HG02759 (cell line): Measurements from ENCODE around the gene TSPAN16.
"Not testable (repeated sequence)": the region's sequence is repeated elsewhere in the genome, so short reads cannot be mapped to it uniquely, and the experiment has no call there.

Experiments used
- ATAC-seq: cut with Tn5 transposase; IDR thresholded peaks from one replicate; pipeline ENCODE4 v1.9.1; 2021; ENCODE audit warnings: mild to moderate bottlenecking, moderate library complexity; ENCODE audit not compliant: unreplicated experiment

TSPAN16 gene

GRCh38 chr19:11339254-11340098 is 43.5 kb downstream of the TSPAN16 start, which contains the start of gene RAB3D:
TSS of gene RAB3D (minus strand) at chr19:11339657. CDS start at chr19:11337399, 2,258 bp downstream.
- ATAC-seq, result peak; percentile 66

DNA sequence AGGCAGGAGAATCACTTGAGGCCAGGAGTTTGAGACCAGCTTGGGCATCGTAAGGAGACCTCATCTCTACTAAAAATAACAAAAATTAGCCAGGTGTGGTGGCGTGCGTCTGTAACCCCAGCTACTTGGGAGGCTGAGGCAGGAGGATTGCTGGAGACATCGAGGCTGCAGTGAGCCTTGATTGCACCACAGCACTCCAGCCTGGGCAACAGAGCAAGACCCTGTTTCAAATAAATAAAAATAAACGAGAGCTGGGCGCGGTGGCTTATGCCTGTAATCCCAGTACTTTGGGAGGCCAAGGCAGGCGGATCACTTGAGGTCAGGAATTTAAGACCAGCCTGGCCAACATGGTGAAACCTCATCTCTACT is 44.1 kb downstream of the TSPAN16 start:
- ATAC-seq, result not testable (repeated sequence)

GRCh38 chr19:11342429-11342828 is 46.5 kb downstream of the TSPAN16 start:
- no peak for ATAC-seq

- no peak for ATAC-seq
These were observed 49.3 kb downstream of the TSPAN16 start for GRCh38 chr19:11345122-11345803.

DNA sequence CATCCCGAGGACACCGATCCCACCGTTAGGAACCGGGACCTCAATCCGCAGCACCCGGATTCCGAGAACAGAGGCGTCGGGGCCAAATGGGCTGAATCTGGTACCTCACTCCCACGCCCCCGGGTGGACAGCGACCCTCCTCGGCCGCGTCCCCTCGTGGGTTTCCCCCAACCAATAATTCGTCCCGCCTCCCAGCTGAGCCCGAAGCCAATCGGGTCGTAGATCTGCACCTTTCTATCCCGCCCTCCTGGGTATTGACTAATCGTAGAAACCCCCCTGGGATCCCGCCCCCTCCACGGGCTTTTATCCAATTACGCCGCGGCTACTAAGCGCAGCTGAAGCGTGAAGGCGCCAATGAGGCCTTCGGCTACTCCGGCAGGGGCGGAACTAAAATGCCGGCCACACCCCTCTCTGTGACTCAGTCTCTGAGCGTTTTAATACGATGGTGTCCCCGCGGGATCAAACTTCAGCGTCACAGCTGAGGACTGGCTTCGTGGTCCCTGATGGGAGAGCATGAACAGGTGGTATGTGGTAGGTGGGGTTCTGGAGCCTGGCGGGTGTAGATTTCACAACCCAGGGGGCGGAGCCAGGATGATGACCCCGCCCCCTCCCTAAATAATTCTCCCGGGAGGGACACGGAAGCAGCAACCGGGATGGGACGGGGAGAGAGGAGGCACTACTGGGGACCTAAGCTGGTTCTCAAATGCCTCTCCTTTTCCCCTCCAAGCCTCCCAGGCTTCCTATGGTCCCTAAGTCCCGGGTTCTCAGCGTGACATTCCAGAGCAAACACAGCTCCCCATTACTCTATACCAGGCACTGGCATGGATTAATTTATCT is 50.4 kb downstream of the TSPAN16 start, which contains the start of the genes CCDC159 and TMEM205:
Gene CCDC159, plus strand, starts transcription at position 416 of the 837 bp plus-strand sequence. Its CDS starts 88 bp downstream, at position 504.
Gene TMEM205, minus strand, starts transcription at position 165 of the 837 bp plus-strand sequence. CDS start 649 bp downstream, outside the sequence.
- peak; percentile 92 for ATAC-seq

DNA sequence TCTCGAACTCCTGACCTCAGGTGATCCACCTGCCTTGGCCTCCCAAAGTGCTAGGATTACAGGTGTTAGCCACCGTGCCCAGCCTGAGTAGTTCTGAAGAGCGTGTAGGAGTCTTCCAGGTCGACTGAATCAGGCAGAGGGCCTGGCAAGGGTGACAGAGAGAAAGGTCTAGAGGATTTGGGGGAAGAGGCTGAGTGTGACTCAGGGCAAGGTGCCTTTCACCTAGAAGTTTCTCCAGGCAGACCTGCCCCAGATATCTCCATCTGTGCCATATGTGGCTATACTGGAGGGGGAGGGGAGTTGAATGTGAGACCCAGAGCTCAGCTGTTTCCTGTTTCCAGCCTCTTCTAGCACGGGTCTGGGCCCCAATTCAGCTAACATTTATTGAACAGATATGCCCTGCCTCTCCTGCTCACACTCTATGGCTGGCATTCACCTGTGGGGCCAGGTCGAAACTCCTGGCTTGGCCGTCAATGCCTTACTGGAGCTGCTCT is 51.6 kb downstream of the TSPAN16 start:
- ATAC-seq, result no peak

DNA sequence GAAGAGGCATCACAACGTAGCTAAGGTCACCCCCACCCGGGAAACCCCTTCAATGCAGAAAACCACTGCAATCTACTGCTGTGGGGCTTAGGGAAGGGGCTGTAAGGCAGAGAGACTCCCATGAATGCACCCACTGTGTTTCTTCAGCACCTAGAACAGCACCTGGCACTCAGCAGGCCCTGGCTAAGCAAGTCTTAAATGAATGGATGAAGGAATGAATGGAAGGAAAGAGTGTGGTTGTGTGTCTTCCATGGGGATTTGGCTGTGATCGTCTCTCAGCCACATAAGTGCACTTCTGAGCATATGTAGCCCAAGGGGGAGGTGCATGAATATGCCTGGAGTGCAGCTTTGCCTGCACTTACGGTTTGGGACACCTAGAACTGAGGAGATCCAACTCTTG is 53.2 kb downstream of the TSPAN16 start:
- ATAC-seq, result no peak

DNA sequence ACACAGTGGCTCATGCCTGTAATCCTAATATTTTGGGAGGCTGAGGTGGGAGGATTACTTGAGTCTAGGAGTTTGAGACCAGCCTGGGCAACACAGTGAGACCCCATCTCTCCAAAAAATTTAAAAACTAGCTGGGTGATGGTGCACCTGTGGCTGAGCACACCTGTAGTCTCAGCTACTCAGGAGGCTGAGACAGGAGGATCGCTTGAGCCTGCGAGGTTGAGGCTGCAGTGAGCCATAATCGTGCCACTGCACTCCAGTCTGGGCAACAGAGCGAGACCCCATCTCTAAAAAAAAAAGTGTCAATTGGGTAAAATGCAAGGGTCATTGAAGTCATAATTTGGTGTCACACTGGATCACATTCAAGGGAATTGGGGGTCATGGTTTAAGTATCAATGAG is 58.1 kb downstream of the TSPAN16 start:
- not testable (repeated sequence) for ATAC-seq

DNA sequence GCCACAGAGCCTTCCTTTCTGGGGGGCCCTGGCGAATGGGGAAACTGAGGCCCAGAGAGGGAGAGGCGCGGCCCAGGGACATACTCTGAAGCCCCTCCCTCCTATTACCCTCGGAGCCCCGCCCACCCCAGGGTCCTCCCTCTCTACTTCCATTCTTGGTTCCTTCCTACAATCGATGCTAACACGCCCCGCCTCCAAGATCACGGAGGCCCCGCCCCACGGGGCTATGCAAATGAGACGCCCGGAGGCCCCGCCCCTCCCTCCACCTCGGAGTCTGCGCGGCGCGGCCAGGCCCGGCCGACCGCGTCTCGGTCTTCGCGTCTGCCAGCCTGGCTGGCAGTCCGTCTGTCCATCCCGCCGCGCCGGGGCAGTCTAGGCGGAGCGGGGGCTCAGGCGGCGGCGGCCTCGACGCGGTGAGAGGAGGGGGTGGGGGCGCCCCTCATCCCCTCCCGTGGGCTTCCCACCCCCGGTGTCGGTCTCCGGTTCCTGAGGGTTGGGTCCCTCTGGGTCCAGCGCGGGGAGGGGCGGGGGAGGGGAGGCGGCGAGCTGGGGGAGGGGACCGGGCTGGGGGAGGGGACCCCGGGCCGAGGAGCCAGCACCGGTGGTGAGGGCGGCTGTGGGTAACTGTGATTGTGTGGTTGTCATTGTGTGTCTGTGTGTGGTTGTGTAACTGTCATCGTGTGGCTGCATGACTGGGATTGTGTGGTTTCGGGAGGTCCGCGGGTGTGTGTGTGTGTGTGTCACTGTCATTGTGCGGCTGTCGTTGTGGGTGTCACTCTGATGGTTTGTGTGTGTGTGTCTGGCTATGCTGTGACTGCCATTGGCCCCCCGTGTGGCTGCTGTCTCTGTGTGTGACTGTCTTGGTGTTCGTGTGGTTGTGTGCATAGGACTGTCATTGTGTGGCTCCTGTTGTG is 59.5 kb downstream of the TSPAN16 start, which contains the start of gene PLPPR2:
Gene PLPPR2, plus strand, starts transcription at position 273 of the 914 bp plus-strand sequence. CDS start 2,242 bp downstream, outside the sequence.
- ATAC-seq, result peak; percentile 65

- no peak for ATAC-seq
These were observed 60.1 kb downstream of the TSPAN16 start for GRCh38 chr19:11356074-11356397.

DNA sequence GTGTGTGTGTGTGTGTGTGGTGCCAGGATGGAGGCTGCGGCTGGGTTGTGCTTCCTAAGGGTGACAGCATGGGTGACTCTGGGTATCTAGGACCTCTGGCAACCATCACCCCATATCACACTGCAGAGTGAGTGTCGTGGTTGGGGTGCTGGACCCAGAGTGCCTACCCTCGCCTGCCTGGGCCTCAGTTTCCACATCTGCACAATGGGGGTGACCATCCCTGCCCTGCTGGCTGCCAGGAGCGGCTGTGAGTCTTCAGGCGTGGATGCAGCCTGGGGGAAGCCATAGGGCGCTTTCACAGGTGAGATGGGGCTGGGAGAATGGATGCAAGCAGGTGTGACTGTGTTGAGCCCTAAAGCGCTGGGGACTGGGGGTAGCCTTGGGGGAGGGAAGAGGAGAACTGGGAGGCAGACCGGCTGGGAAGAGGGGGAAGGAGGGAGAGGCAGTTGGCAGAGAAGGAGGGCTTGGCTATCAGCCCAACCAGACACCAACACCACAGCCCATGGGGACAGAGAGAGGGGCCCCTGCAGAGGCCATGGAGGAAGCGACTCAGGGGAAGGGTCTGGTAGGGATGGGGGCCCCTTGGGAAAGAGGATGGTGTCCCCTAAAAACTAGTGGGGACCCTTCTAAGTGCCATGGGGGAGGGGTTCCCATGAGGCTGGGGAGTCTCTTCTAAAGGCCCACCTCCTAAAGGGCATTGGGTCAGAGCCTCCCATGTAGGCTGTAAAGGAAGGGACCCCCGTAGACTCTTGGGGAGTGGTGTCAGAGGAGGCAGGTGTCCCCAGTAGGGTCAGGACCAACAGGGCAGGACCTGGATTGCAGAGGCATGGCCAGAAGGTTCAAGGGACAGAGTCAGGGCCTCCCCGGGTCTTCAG is 61.0 kb downstream of the TSPAN16 start:
- no peak for ATAC-seq

GRCh38 chr19:11359421-11359820 is 63.5 kb downstream of the TSPAN16 start:
- no peak for ATAC-seq

GRCh38 chr19:11361037-11361770 is 65.2 kb downstream of the TSPAN16 start:
- no peak for ATAC-seq

DNA sequence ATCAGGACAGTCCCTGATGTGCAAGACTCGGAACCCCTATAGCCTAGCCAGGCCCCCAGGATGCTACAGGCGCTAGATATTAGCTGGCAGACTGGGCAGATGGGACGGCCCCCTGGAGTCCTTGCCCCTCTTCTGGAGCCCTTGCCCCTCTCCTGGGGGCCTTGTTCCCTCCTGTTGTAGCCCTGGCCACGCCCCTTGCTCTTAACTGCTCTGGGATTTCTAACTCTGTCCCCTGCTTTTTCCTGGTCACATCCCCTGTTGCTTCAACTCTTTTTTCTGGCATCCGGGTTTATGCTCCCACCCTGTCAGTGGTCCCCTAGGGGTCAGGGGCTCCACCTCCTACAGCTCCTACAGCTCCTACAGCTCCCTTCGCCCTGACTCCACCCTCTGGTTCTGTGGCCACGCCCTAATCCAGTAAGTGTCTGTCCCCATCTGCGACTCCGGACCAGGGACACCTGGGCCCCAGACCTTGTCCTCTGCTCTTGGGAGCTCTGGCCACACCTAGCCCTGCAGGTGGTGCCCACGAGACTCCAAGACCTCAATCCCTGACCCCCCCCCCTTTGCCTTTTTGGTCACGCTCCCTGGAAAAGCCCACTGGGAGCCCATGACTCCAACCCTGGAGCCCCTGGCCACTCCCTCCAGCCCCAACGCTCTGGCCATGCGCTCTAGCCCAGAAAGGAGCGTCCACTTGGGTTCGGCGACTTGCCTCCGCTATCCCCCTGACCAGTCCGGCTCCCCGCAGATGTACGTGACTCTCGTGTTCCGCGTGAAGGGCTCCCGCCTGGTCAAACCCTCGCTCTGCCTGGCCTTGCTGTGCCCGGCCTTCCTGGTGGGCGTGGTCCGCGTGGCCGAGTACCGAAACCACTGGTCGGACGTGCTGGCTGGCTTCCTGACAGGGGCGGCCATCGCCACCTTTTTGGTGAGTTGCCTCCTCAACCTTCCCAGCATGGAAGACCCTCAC is 66.1 kb downstream of the TSPAN16 start:
- no peak for ATAC-seq

- no peak for ATAC-seq
These were observed 67.9 kb downstream of the TSPAN16 start for GRCh38 chr19:11363881-11364280.

DNA sequence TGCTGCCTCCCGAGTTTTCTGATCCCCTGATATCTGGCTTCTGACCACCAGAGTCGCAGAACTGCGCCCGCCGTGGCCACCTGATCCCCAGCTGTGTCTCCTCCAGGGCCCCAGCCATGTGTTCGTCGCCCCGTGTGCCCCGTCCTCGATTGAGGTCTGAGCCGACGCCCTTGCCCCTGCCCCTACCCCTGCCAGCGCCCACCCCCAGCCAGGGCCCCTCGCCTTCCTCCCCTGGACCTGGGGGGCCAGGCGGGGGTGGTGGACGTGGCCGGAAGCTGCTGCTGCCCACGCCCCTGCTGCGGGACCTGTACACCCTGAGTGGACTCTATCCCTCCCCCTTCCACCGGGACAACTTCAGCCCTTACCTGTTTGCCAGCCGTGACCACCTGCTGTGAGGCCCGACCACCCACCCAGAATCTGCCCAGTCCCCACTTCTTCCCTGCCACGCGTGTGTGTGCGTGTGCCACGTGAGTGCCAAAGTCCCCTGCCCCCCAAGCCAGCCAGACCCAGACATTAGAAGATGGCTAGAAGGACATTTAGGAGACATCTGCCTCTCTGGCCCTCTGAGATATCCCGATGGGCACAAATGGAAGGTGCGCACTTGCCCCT is 68.4 kb downstream of the TSPAN16 start:
- ATAC-seq, result no peak

DNA sequence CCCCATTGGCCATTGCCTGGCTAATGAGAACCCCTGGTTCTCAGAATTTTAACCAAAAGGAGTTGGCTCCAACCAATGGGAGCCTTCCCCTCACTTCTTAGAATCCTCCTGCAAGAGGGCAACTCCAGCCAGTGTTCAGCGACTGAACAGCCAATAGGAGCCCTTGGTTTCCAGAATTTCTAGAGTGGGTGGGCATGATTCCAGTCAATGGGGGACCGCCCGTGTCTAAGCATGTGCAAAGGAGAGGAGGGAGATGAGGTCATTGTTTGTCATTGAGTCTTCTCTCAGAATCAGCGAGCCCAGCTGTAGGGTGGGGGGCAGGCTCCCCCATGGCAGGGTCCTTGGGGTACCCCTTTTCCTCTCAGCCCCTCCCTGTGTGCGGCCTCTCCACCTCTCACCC is 69.0 kb downstream of the TSPAN16 start:
- ATAC-seq, result no peak
